Measurements from ENCODE around the gene SOCS1. TPM values are rescaled to one million over a fixed set of nuclear protein-coding genes. Genes with fewer than 3 reads are reported as not detected.

Gene SOCS1
- total and polyA plus RNA-seq, 12 donors, result 0.60 to 12.2 (median 2.5) TPM

DNA sequence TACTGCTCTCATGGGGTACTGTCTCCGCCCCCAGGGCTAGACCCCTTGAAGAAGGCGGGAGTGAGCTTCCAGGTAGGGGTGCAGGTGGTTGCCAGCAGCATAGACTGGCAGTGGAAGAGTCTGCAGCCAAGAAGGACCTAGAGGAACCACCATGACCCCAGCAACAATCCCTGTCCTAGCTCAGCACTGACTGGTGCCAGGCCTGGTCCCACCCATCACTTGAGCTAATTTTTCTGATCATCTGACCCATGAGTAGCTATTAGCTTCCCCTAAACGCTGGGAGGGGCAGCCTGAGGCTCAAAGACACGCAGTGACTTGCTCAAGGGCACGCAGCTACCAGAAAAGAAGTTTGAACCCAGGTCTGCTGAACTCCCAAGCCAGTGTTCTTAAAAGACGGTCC lies 16.5 kb upstream of the SOCS1 start:
- Histone ChIP-seq H3K4me1 (no peaks in the 10 kb centered on the region), H3K27ac (no peak overlapping the region), H3K9me3 (no peaks in the 10 kb centered on the region), H3K36me3 (no peaks in the 10 kb centered on the region), H3K4me3 (no peak overlapping the region), H3K27me3 (peaks cover 0 to 4% (median 0%) of the 10 kb centered on the region in 7 donors)
- no peak for DNase-seq
- ATAC-seq, result no peak
- WGBS, 2 donors, result 89 to 92% methylated on average over 6 of the region's 6 CpGs
- TF ChIP-seq, protein P1, sequence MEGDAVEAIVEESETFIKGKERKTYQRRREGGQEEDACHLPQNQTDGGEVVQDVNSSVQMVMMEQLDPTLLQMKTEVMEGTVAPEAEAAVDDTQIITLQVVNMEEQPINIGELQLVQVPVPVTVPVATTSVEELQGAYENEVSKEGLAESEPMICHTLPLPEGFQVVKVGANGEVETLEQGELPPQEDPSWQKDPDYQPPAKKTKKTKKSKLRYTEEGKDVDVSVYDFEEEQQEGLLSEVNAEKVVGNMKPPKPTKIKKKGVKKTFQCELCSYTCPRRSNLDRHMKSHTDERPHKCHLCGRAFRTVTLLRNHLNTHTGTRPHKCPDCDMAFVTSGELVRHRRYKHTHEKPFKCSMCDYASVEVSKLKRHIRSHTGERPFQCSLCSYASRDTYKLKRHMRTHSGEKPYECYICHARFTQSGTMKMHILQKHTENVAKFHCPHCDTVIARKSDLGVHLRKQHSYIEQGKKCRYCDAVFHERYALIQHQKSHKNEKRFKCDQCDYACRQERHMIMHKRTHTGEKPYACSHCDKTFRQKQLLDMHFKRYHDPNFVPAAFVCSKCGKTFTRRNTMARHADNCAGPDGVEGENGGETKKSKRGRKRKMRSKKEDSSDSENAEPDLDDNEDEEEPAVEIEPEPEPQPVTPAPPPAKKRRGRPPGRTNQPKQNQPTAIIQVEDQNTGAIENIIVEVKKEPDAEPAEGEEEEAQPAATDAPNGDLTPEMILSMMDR (IDR thresholded peaks at IDR 0.05), result no peak
- intact Hi-C loops (cut with DNase I), result no loop called here

DNA sequence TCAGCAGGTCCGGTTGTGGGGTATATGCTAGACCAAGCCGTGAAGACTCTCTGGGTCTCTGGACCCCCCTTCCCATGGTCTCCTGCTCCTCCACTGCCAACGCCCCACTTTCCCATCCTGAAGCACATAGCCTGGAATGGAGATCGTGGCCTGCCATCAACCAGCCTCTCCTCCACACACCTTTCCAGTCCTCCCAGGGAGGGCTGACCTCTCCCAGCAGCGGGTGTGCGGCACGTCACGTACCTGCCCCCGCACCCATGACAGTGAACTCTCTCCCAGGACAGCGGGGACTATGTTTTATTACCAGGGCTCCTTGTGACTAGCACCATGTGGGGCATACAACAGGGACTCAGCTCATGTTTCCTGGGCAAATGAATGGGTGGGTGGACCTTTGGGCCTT lies 15.6 kb upstream of the SOCS1 start:
- TF ChIP-seq, protein P1 (IDR thresholded peaks at IDR 0.05), result no peak
- H3K36me3 ChIP-seq, result no peaks in the 10 kb centered on the region
- 96 to 98% methylated on average over 10 of the region's 10 CpGs for WGBS, 2 donors
- no peaks in the 10 kb centered on the region for H3K9me3 ChIP-seq
- DNase-seq, result no peak
- H3K27me3 ChIP-seq, result peaks cover 0 to 4% (median 0%) of the 10 kb centered on the region in 7 donors
- intact Hi-C loops (cut with DNase I), result no loop called here
- H3K4me3 ChIP-seq, result no peak overlapping the region
- no peak for ATAC-seq
- H3K4me1 ChIP-seq, result no peaks in the 10 kb centered on the region
- no peak overlapping the region for H3K27ac ChIP-seq

DNA sequence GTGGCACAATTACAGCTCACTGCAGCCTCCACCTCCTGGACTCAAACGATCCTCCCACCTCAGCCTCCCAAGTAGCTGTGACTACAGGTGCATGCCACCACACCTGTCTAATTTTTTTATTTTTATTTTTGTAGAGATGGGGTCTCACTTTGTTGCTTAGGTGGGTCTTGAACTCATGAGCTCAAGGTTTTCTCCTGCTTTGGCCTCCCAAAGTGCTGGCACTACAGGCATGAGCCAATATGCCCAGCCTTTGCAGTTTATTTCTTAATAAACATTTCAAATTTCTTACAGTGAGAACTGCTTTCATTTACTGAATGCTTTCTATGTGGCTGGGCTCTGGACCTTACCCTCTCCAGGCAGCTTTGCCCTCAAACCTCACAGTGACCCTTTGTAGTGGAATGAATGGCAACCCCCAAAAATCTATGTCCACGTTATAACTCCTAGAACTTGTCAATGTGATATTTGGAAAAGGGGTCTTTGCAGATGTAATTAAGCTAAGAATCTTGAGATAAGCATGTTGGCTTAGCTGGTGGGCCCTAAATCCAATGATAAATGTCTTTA lies 14.7 kb upstream of the SOCS1 start:
- Histone ChIP-seq H3K4me3 (no peak overlapping the region), H3K36me3 (no peaks in the 10 kb centered on the region), H3K27me3 (no peaks in the 10 kb centered on the region), H3K27ac (no peak overlapping the region), H3K4me1 (no peaks in the 10 kb centered on the region), H3K9me3 (no peaks in the 10 kb centered on the region)
- DNase-seq (no peak), ATAC-seq (no peak)
- TF ChIP-seq, protein P1 (IDR thresholded peaks at IDR 0.05), result no peak
- intact Hi-C loops (cut with DNase I), result no loop called here
- WGBS, 2 donors, result 95 to 100% methylated on average over 2 of the region's 2 CpGs

DNA sequence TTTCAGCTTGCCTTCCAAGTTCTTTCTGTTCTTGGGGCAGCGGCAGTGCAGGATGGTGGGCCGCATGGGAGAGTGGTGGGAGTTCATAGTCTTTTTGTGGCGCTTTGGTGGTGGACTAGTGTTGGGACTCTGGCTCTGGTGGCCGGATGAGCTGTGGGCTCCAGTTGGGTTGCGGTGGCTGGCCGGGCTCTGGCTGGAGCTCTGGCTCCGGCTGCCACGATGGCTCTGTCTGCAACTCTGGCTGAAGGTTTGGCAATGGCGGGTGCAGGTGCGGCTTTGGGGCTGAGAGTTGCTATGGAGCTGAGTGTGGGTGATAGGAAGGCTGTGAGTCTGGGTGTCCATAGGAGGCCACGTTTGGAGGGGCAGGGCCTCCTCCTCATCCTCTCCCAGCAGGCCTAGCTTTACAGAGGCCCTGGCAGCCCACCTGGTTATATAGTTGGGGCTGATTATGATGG lies 12.9 kb upstream of the SOCS1 start, which contains the start of gene TNP2:
Gene TNP2, minus strand, starts transcription at position 405 of the 455 bp plus-strand sequence. Its CDS starts 63 bp downstream, at position 342.
- Histone ChIP-seq H3K4me3 (no peak within 1 kb of the TSS), H3K9me3 (no peaks in the 10 kb centered on the region), H3K27me3 (no peaks in the 10 kb centered on the region), H3K27ac (no peak within 1 kb of the TSS), H3K36me3 (no peaks in the 10 kb centered on the region), H3K4me1 (peaks cover 0 to 4% (median 0%) of the 10 kb centered on the region in 9 donors)
- no peak for DNase-seq
- ATAC-seq, result no peak
- 86 to 96% methylated on average over 11 of the region's 11 CpGs for WGBS, 2 donors
- intact Hi-C loops (cut with DNase I), result loop anchor here in 1 of 10 donors (10.0 kb wide), 1 partner anchor 86 kb away; no protein-coding TSS in a partner anchor
- TF ChIP-seq, protein P1 (IDR thresholded peaks at IDR 0.05), result no peak

All from heart right ventricle (tissue), 16 donors.